Dedifferentiated amniotic fluid mesenchymal stem cell (primary cell): ENCODE results near the gene ULK4.
"Not testable (repeated sequence)": the region's sequence is repeated elsewhere in the genome, so short reads cannot be mapped to it uniquely, and the experiment has no call there.

Experiments used
- DNase-seq: peaks from one replicate; pipeline ENCODE4 v3.0.0-alpha.2; 2016; ENCODE audit errors: extremely low spot score

The ULK4 gene

DNA sequence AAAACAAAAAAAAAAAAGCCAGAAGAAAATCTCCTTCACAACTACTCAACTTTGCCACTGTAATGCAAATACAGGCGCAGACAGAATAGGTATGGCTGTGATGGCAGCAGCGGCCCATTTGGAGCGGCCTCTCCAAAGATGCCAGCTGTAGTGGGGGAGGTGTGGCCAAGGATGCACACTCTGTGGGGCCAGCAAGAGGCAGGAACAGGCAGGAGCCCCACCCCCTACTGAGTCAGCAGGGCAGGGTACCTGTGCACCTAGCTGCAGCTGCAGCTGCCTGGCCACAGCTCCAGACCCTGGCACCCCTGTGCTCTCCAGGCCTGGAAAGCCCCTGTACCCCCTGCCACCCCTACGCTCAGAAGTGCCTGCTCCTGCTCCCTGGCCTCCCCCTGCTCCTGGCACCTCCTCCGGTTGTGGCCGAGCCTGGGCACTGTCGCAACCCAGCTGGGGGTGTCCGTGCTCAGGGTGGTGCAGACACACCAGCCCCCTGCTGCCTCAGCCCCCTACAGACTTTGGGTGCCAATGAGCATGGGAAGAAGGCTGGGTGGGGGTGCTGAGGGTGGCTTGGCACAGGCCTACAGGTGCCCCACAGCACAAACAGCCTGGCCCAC lies 312.7 kb downstream of the ULK4 start:
- DNase-seq = no peak

DNA sequence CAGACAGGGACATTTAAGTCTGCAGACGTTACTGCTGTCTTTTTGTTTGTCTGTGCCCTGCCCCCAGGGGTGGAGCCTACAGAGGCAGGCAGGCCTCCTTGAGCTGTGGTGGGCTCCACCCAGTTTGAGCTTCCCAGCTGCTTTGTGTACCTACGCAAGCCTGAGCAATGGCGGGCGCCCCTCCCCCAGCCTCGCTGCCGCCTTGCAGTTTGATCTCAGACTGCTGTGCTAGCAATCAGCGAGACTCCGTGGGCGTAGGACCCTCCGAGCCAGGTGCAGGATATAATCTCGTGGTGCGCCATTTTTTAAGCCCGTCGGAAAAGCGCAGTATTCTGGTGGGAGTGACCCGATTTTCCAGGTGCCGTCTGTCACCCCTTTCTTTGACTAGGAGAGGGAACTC lies 314.2 kb downstream of the ULK4 start:
- not testable (repeated sequence) for DNase-seq

DNA sequence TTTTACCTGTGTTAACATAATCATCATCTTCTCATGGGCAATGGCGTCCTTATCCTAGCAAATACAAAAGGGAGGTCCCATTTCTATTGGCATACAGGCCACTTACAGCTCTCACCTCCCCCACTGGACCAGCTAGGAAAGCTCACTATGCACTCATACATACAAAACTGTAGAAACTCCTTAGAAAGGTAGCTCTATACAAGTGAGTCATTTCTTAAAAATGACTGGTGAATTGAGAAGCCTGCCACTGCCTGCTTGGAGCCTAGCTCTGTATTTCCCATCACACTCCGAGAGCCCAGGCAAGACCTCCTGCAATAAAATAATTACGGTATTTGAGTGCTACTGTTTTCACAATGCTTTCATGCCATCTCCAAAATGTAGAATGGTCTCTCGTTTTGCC lies 321.8 kb downstream of the ULK4 start:
- DNase-seq = no peak

DNA sequence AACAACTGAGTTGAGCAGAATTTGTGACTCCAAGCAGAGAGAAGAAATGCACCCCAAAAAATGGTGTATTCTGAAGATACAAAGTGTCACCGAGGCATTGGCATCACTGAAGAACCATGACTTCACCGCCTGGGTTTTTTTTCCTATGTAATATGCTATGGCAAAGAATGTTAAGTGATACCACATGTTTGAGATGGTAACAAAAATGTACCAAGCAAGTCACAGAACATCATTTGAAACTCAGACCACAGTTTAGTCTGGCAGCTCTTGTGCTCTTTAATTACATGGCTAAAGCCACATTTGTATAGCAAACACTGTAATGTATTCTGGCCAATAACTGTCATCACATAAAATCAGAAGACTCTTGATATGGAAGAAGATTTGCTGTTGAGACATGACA lies 323.5 kb downstream of the ULK4 start:
- no peak for DNase-seq

DNA sequence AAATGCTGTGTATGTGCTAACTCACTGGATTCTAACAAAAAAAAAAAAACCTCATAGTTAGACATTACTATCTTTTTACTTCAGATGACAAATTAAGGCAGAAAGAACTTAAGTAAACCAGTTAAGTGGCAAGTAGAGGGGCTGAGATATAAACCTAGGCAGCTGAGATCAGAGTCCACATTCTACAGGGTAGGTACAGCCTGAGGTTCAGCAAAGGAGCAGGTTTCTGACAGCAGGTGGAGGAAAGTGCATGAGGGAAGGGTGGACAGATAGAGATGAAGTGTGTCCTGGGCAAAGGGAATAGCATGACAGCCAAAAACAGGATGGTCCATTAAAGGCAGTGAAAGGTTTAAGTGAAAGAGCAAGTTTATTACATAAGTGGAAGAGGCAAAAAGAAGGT lies 329.2 kb downstream of the ULK4 start:
- DNase-seq = no peak

DNA sequence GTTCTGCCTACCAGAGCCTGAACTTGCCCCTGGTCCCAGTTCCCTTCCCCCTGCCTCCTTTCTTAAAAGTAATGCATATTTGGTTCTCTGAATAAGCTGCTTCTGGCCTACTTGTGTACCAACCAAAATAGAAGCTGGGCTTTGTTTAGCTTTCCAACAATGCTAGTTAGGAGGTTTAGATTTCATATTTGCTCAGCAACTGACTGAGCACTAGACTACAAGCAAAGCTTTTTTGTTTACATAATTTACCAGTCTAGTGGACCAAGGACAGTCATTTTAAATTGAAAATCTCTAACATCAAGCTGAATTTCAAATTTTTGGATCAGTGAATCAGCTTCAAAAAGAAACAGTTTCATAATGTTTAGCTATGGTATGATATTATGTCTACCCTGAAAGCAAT lies 331.2 kb downstream of the ULK4 start:
- peak; percentile 49 for DNase-seq

DNA sequence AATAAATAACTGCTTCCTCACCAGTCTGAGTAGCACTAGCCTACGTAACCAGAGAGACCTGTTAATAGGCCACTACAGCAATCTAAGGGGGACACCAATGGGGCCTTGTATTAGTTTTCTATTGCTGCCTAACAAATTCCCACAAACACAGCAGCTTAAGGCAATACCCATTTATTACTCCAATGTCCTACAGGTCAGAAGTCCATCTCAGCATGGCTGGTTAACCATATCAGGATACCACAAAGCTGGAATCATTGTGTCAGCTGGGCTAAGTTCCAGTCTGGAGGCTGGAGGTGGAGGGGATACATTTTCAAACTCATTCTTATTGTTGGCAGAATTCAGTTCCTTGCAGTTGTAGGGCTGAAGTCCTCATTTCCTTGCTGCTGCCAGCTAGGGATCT lies 331.9 kb downstream of the ULK4 start:
- no peak for DNase-seq

DNA sequence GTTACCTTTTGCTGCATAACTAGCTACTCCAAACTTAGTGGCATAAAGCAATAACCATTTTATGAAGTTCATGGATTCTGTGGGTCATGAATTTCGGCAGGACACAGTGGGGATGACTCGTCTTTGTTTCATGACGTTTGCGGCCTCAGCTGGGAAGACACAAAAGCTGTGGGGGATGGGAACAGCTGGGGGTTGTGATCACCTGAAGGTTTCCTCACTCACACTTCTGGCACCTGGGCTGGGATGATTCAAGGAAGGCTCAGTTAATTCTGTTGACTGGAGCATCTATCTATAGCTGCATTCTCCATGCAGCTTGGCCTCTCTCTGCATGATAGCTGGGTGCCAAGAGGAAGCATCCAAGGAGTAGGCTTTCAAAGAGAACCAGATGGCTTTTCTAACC lies 332.8 kb downstream of the ULK4 start:
- DNase-seq = no peak

DNA sequence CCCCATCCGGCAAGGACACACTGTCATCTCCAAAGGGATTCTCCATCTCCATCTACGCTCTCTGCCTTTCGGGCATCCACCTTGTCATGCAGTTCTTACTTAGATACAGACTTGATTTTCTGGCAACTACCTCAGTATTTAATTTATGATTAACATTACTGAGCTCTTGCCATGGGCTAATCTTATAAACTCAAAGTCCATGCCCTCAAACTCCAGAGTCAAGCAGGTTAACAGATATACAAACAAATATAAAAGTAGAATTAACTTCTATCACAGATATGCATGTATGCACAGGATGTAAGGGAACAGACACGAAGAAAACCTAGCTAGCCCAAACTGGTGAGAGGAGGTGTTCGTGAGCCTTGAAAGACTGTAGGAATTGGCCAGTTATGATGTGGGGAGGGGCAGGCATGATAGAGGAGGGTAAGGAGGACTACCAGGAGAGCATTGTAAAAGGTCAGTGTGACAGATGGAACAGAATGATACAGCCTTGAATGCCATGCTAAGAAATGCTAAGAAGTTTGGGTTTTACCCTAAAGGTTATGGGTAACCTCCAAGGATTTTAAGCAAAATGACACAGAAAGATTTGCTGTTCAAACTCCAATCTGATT lies 334.3 kb downstream of the ULK4 start:
- no peak for DNase-seq

DNA sequence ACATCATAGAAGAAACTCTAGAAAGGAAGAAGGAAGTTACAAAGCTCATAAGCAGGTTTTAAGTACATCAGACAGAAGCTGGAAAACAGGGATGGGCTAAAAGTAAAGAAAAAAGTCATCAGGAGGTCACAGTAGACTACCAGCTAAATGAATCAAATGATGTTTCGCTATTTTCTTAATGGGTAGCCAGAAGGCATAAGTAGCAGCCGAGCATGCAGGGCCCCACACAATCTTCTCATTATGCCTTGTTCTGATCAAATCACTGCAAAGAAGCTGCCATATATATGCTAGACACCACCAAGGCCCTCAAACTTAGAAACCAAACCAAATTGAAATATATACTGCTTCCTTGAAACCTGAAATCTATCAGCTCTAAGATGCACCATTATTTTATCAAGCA lies 349.1 kb downstream of the ULK4 start:
- DNase-seq = no peak

DNA sequence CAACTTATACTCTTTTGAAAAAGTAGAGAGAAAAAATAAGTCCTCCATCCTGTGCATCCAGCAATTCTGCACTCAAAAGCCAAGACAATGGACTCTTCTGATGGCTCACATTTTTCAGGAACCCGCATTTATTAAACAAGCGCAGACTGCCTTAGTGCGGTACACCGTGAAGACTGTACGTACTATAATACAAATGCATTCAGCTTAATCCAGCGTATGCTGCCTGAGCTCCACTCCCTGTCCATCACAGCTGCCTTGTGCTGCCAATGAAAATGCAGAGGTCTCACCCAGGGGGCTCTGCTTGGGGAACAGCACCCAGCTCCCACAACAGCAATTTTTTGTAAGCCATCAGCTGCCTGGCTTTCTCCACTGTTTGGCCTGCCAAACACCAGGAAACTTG lies 350.9 kb downstream of the ULK4 start:
- DNase-seq = no peak

DNA sequence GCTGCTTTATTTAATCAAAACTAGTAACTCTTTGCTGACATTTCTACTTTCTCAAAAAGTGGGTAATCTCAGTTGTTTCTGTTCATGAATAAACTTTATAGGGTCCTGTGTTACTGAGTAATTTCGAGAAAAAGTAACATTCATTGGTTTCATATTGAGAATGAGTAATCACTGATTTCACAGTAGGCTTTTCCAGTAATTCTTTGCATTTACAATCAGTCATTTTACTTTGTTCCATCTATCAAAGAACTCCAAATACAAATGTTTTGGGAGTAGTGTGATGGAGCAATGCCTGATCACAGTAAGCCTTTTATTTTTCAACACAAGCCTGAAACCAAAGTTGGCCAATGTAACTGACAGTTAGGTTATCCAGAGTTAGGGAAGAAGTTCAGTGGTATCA lies 353.6 kb downstream of the ULK4 start:
- no peak for DNase-seq

DNA sequence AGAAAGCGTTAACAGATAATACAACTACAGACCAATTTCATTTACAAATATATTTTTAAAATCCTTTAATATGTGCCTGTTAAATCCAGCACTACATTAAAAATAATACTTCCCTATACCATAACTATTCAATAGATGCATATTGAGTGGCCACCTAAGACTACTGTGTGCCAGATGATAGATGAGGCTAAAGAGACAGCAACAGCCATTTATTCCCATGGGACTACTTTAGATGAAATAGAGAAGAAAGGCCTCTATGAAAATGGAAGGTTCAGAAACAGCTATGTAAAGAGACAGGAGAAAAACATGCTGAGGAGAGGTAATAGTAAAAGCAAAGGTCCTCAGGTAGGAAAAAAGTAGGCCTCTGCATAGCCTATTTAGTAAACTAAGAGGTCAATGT lies 358.1 kb downstream of the ULK4 start:
- DNase-seq = no peak

DNA sequence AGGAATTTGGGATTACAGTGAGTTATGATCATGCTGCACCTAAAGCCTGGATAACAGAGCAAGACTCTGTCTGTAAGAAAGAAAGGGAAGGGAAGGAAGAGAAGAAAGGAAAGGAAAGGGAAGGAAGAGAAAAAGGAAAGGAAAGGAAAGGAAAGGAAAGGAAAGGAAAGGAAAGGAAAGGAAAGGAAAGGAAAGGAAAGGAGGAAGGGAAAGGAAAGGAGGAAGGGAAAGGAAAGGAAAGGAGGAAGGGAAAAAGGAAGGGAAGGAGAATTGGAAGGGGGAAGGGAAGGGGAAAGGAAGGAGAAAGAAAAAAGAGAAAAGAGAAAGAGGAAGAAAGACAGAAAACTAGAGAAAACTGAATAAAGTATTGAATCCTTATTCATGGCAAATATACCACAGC lies 359.8 kb downstream of the ULK4 start:
- no peak for DNase-seq

DNA sequence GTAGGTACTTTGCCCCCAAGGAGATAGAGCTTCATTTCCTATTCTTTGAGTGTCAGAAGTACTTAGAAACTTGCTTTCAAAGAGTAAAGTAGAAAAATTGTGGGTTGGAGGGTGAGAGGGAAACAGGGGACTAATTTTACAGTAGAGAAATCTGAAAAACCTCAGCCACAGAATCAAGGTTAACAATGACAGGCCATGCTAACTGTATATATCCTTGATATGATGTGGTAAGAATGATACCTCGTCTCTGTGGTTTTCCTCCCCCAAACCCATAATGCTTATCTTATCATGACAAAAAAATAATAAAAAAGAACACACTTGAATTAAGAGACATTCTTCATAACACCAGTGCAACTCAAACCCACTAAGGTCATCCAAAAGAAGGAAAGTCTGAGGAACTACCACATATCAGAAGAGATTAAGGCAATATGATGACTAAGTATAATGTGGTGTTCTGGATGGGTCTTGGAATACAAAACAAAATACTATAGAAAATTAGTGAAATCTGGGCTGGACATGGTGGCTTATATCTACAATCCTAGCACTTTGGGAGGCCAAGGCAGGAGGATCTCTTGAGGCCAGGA lies 360.4 kb downstream of the ULK4 start:
- no peak for DNase-seq

DNA sequence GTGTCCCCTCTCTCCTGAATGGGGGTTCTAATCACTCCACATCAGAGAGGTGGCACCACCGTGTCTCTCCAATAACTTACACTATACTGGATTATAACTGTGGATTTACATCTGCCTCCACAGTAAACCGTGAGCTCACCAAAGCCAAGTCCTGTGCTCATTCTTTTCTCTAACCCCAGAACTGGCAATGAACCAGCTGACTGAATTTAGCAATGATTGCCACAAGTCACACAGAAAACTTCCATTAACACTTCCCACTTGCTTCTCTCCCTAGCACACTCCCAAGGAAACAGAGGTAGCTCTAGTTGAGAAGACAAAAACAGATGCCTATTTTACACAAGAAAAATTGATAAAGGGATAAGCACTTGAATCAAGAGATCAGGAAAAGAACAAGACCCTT lies 361.3 kb downstream of the ULK4 start:
- no peak for DNase-seq

DNA sequence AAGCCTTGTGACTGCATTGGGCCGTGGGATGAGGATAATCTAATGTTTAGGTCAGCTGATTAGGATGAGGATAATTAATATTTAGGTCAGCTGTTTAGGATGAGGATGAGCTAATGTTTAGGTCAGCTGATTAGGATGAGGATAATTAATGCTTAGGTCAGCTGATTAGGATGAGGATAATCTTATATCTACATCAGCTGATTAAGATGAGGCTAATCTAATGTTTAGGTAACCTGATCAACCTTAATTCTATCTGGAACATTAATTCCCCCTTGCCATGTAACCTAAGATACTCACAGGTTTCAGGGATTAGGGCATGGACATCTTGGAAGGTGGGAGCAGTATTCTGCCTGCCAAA lies 362.8 kb downstream of the ULK4 start:
- no peak for DNase-seq

DNA sequence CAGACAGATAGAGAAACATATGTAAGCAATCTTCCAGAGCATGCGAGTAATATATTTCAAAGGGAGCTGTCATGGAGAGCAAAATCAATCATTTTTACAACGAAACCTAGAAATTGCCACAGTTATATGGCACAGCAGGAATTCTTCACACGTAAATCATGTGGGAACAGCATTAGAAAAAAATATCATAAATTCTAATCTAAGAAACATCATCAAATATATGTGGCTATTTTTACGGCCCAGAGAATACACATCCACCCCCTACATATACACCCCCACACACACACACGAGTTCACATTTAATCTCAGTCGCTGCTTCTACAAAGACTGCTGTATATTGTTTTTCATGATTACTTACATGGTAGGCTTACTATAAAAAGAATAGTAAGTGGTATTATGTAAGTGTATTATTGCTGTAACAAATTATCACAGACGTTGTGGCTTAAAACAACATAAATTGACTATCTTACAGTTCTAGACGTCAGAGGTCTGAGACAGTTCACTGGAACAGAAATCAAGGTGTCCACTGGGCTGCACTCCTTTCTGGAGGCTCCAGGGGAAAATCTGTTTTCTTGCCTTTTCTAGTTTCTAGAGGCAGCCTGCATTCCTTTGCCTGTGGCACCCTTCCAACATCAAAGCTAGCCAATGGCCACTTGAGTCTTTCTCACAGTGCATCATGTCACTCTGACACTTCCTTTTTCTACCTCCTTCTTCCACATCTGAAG lies 363.3 kb downstream of the ULK4 start:
- no peak for DNase-seq

DNA sequence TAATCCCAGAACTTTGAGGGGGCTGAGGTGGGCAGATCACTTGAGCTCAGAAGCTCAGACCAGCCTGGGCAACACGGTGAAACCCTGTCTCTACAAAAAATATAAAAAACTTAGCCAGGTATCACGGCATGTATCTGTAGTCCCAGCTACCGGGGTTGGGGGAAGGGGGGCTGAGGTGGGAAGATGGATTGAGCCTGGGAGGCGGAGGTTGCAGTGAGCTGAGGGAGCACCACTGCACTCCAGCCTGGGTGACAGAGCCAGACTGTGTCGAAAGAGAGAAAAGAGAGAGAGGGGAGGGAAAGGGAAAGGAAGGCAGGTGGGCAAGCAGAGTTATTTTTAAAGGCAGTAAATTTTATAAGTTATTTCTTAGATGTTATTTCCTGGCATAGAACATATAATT lies 368.1 kb downstream of the ULK4 start:
- DNase-seq = no peak

DNA sequence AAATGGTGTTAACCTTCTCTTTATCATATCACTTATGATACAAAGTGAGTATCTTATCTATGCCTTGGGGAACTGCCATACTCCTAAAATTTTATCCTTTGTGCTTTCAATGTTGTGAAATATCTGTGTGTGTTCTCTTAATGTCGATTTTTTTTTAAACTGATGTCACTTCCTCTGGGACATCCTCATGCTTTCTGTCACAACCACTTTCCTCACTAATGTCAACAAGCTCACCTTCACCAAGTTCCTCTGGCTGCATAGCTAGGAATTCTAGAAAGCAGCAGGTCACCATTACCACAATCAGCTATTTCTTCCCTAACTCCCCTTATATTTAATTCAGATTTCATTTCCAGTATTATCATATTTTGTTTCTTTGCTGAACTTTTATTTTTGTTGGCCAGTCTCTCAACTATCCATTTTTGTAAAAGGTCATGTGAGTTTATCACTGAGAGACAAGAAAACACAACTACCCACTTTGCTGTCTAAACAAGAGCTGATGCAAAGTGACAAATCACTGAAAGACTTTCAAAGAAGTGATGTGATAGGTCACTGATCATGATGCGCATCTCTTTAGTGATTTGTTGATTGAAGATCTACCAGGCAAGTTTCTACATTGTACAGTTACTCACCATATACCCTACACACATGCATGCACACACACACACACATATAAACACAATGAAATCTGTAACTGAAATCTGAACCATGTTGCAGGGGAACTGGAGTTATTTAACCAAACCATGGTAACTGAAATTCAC lies 369.0 kb downstream of the ULK4 start:
- DNase-seq = no peak

DNA sequence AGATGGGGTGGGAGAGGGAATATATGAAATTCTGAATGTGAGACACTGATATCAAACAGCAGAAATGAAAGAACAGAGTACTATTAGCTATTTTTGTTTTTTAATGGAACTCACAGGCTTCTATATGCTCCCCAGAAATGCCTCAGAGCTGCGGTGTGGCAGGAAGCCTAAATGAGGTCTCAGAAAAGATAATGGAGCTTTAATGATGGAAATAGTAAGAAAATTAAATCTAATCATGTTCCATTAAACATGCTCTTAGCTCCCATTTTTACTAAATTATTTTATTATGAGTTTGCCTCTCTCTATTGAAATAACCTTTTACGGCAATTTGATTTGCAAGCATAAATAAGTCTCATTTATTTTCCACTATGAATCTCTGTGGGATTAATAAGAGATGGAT lies 378.9 kb downstream of the ULK4 start:
- no peak for DNase-seq

DNA sequence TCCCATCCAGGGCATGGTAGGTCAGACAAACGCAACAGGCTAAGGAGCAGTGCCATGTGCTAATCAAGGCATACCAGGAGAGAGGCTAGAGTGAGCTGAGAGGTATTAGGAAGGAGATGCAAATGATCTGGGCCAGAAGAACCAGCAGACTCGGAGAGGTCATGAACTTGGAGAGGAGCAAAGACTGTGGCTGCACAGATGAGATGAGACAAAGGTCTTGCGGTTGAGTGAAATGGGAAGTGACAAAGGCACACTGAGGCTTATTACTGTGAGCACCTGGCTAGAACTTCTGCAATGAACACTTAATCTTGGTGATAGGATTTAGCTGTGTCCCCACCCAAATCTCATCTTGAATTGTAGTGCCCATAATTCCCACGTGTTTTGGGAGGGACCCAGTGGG lies 380.2 kb downstream of the ULK4 start:
- no peak for DNase-seq
